ENCODE data around the gene RTEL1.

DNA sequence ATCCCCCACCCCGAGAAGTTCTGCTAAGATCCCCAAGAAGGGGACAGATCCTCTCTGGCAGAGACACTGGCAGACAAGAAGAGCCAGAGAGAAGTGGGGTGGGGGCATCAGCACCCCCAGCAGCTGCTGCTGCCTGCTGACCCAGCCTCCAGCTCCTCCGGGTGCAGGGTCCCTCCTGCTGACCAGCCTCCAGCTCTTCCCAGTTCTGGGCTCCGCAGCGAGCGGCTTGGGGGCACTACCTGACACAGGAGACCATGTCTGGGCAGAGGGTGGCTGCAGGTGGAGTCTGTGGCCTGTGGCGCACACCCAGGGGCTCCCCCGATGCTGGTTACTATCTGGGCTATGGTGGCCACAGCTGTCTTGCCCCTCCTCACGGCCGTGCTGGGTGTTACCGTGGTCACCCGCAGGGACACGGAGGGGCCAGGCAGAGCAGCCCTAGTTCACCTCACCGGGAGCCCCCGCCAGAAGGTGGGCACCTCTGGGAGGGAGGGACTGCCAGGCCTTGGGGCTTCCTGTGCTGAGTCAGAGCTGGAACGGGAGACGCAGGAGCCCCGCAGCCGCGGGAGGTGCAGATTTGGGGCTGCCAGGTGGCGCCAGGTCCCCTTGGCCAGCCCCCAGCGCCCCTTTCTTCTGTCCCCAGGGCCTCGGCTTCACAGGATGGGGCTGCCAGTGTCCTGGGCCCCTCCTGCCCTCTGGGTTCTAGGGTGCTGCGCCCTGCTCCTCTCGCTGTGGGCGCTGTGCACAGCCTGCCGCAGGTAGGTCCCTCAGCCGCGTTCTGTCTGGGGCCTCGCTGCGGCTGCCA, 79.0 kb downstream of the RTEL1 start:
- TF ChIP-seq, protein P1, sequence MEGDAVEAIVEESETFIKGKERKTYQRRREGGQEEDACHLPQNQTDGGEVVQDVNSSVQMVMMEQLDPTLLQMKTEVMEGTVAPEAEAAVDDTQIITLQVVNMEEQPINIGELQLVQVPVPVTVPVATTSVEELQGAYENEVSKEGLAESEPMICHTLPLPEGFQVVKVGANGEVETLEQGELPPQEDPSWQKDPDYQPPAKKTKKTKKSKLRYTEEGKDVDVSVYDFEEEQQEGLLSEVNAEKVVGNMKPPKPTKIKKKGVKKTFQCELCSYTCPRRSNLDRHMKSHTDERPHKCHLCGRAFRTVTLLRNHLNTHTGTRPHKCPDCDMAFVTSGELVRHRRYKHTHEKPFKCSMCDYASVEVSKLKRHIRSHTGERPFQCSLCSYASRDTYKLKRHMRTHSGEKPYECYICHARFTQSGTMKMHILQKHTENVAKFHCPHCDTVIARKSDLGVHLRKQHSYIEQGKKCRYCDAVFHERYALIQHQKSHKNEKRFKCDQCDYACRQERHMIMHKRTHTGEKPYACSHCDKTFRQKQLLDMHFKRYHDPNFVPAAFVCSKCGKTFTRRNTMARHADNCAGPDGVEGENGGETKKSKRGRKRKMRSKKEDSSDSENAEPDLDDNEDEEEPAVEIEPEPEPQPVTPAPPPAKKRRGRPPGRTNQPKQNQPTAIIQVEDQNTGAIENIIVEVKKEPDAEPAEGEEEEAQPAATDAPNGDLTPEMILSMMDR (IDR thresholded peaks at IDR 0.05): no peak
- no peak for TF ChIP-seq POLR2A (IDR thresholded peaks at IDR 0.05)

Data from testis (tissue), 2 donors.